Type B pancreatic cell (in vitro differentiated cells): ENCODE data around the gene RINL. TPM values are rescaled to one million over a fixed set of nuclear protein-coding genes. Genes with fewer than 3 reads are reported as not detected.
A peak's percentile ranks its signal among the peaks of the same experiment; 100 is the strongest.

Experiments used
- DNase-seq: peaks from one replicate; pipeline ENCODE4 v3.0.0; 2021; ENCODE audit warnings: mixed read lengths; ENCODE audit not compliant: unreplicated experiment; ENCODE audit errors: extremely low spot score
- H3K27ac Mint-ChIP-seq: 2 replicates; pipeline ENCODE4 v1.8.0; 2021; ENCODE audit warnings: mild to moderate bottlenecking, mixed read lengths
- H3K27me3 Mint-ChIP-seq: 2 replicates; pipeline ENCODE4 v1.8.0; 2021; ENCODE audit warnings: mixed read lengths
- H3K36me3 Mint-ChIP-seq: 2 replicates; pipeline ENCODE4 v1.8.0; 2021; ENCODE audit warnings: mixed read lengths
- H3K4me1 Mint-ChIP-seq: one replicate; pipeline ENCODE4 v1.8.0; 2021; ENCODE audit warnings: mixed read lengths; ENCODE audit not compliant: unreplicated experiment
- H3K4me3 Mint-ChIP-seq: 2 replicates; pipeline ENCODE4 v1.8.0; 2021; ENCODE audit warnings: mild to moderate bottlenecking, mixed read lengths
- H3K9me3 Mint-ChIP-seq: 2 replicates; pipeline ENCODE4 v1.8.0; 2021; ENCODE audit warnings: mixed read lengths
- total RNA-seq: library from RNA; stranded (reverse); gene quantifications from 2 replicates; pipeline ENCODE4 v1.2.1, GENCODE V29; 2021; ENCODE audit warnings: low replicate concordance
- TF ChIP-seq, protein P1 (sequence below): fragments of 200-600 bp; sonication (generic); conservative IDR thresholded peaks from 2 replicates; pipeline ENCODE4 v1.5.0; 2021; ENCODE audit warnings: antibody characterized with exemption, mild to moderate bottlenecking

Gene RINL
- total RNA-seq, 1 donor from 2014 or later, result 3.4 TPM

DNA sequence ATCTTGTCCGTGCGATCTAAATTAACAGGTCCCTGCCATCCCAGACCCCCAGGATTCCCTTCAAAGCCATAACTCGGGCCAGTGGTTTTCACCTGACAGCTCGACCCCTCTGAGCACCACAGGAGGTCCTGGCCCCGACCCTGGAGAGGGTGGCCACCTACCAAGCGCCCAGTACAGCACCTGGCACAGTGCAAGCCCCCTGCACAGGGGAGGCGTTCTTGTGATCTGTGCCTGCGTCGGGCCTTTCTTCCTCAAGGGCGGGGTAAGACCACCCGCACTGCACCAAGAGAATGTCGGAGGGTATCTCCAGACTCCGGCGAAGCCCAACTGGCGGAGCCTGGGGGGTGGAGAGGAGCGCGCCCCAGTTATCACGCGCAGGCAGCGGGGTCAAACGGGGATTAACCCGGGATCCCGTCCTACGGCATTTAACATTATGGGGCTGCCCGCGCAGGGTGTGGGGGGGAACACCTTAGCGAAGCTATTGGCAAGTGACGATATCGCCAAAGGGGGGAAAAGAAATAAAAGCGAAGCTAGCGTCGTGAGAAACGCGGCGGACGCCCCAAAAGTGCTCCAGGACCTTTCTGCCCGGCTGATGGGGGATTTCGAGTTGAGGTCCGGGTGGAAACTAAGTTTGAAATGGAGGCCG, 27.0 kb downstream of the RINL start:
- Mint-ChIP-seq H3K36me3 (peaks cover 18% of the 10 kb centered on the region), H3K27me3 (no peaks in the 10 kb centered on the region)
- no peak for DNase-seq

DNA sequence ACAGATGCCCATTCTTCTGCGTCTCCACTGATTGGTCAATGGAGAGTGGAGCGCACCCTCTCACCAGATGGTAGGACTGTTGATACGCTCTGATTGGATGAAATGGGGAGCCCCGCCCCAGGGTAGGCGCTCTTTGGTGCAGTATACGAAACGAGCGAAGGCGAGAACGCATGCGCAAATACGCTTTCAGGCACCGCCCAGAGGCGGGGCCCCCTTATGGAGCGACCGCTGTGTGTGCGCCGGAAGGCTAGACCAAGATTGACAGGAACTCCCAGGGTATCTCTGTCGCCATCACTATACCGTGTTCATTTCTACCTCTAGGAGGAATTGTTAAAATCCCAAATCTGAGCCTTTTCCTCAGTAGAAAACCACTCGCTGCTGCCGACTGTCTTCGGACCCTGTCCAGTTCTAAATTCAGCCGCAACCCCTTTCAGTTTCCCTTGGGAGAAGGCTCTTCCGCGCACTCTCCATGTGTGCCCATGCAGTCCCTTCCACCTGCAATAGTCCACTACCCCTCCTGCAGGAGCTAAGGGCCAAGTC, 27.6 kb downstream of the RINL start:
- Mint-ChIP-seq H3K27me3 (no peaks in the 10 kb centered on the region), H3K27ac (peak overlapping the region; percentile 100), H3K36me3 (peaks cover 24% of the 10 kb centered on the region), H3K9me3 (no peaks in the 10 kb centered on the region), H3K4me3 (peak overlapping the region; percentile 97), H3K4me1 (peaks cover 18% of the 10 kb centered on the region)
- DNase-seq, result peak; percentile 98
- TF ChIP-seq, protein P1, sequence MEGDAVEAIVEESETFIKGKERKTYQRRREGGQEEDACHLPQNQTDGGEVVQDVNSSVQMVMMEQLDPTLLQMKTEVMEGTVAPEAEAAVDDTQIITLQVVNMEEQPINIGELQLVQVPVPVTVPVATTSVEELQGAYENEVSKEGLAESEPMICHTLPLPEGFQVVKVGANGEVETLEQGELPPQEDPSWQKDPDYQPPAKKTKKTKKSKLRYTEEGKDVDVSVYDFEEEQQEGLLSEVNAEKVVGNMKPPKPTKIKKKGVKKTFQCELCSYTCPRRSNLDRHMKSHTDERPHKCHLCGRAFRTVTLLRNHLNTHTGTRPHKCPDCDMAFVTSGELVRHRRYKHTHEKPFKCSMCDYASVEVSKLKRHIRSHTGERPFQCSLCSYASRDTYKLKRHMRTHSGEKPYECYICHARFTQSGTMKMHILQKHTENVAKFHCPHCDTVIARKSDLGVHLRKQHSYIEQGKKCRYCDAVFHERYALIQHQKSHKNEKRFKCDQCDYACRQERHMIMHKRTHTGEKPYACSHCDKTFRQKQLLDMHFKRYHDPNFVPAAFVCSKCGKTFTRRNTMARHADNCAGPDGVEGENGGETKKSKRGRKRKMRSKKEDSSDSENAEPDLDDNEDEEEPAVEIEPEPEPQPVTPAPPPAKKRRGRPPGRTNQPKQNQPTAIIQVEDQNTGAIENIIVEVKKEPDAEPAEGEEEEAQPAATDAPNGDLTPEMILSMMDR, result peak; percentile 59

More for the DNA sequence above, 27.0 kb downstream of the RINL start:
- Mint-ChIP-seq H3K27ac (peak overlapping the region; percentile 100), H3K4me3 (peak overlapping the region; percentile 97), H3K4me1 (peaks cover 18% of the 10 kb centered on the region), H3K9me3 (no peaks in the 10 kb centered on the region)
- TF ChIP-seq, protein P1, result peak; percentile 29

DNA sequence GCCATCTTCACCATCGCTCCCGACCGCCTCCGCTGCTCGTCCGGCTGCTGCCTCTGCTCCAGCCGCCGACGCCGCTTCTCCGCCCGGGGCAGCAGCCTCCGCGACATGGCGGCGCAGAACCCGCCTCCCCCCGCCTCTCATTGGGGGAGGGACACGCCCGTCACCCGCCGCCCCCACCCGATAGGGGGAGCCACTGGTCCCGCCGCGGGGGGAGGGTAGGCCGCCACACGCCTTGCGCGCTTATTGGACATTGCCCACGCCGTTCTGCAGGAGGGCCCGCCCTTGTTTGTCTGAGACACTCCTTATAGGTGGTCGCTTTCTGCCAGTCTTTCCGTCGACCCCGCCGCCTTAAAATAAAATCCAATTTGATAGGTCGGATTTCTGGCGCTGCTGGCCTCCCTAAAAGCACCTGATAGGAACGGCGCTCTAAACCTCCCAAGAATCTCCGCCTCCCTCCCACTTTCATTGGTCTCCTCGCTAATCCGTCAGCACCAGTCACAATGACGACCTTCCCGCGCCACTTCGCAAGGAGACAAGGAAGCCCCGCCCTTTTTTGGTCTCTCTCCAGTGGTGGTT, 28.1 kb downstream of the RINL start, which contains the start of gene HNRNPL:
TSS of gene HNRNPL (minus strand) at position 127 of the 576 bp plus-strand sequence. CDS start at position 107, 20 bp downstream.
- peak; percentile 100 for DNase-seq
- TF ChIP-seq, protein P1, result peak; percentile 66
- Mint-ChIP-seq H3K27me3 (no peaks in the 10 kb centered on the region), H3K27ac (peak within 1 kb of the TSS; percentile 100), H3K4me1 (peaks cover 18% of the 10 kb centered on the region), H3K36me3 (peaks cover 27% of the 10 kb centered on the region), H3K9me3 (no peaks in the 10 kb centered on the region), H3K4me3 (peak within 1 kb of the TSS; percentile 97)

DNA sequence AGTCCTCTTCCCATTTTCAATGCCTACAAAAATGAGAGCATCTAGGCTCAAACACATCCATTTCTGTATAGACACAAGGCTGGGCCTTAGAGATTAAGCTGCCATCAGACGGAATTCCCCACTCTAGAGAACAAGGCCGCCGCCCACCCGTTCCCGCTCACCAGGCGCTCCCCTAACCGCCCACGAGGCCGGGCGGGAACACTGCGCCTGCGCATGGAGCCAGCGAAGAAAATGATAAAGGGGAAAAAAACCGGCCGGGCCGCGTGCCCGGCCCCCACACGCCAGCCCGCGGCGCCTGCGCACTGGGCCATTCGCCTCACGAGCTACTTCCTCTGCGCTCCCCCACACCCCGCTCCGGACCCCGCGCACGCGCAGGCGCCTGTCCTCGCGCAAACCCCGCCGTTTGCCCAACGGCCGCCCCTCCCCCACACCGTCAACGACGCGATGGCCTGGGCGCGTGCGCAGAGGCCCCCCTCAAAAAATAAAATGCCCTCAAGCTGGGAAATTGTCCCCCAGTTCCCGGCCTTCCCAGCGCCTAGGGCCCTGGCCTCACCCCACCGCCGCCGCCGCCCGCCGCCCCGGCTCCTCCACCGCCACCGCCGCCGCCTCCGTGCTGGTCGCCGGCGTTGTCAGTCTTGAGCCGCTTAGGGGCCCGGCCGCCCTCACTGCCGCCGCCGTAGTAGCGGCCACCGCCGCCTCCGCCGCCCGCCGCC, 28.8 kb downstream of the RINL start:
- Mint-ChIP-seq H3K4me1 (peaks cover 18% of the 10 kb centered on the region), H3K9me3 (no peaks in the 10 kb centered on the region), H3K4me3 (peak overlapping the region; percentile 97), H3K27ac (peak overlapping the region; percentile 100), H3K36me3 (peaks cover 30% of the 10 kb centered on the region), H3K27me3 (no peaks in the 10 kb centered on the region)
- DNase-seq, result peak; percentile 99
- TF ChIP-seq, protein P1, result no peak

DNA sequence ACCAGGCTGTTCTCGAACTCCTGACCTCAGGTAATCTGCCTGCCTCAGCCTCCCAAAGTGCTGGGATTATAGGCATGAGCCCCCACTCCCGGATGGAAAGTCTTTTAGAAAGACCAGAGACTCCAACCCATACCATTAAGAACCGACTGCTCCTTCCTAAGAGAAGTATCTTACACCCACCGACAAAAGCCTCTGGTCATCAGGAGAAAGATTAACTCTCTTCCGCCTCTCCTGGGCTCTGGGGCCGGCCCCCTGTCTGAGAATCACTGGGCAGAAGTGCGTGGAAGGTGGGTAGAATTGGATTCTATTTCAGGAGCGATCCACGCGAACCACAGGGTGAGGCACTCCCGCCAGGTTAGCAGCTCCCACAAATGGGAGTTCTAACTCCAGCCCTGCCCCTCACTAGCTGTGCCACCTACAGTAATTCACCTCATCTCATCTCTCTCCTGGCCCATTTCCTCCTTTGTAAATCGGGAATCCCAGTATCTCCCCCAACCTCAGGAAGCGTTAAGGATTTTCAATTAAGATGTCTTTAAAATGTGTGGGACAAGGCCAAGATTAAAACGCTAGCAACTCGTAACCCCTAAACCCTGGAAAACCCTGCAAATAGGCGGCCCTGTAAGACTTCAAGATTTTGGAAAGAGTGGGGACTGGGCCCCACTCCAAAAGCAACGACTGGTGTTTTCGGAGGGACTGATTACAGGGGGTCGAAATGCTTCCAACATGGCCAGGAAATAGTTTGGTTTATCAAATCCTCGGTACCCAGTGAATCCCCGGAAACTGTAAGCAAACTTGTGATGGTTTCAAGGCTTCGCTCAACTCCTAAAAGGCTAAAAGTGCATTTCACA, 29.6 kb downstream of the RINL start:
- H3K4me3 Mint-ChIP-seq, result peak overlapping the region; percentile 97
- H3K36me3 Mint-ChIP-seq, result peaks cover 38% of the 10 kb centered on the region
- peak overlapping the region; percentile 100 for H3K27ac Mint-ChIP-seq
- no peaks in the 10 kb centered on the region for H3K9me3 Mint-ChIP-seq
- DNase-seq, result no peak
- TF ChIP-seq, protein P1, result no peak
- H3K4me1 Mint-ChIP-seq, result peaks cover 18% of the 10 kb centered on the region
- no peaks in the 10 kb centered on the region for H3K27me3 Mint-ChIP-seq
